22Rv1 (cell line): ENCODE results near the gene CD3D.

Experiments
- CTCF ChIP-seq: fragments of 450-650 bp; IDR thresholded peaks from 2 replicates; pipeline ENCODE4 v1.5.1; 2017; ENCODE audit warnings: mild to moderate bottlenecking
- ZFX ChIP-seq: fragments of 450-650 bp; IDR thresholded peaks from 2 replicates; pipeline ENCODE4 v1.6.1; 2017; ENCODE audit warnings: antibody characterized with exemption, borderline replicate concordance

- TF ChIP-seq CTCF (no peak), ZFX (no peak)
Measured at GRCh38 chr11:118373871-118374270, 31.4 kb upstream of the CD3D start.
